SK-N-SH (cell line): ENCODE results near the gene KSR2.

ENCODE experiments used
- CTCF ChIP-seq: fragments of 200-600 bp; sonication (generic); IDR thresholded peaks from 2 replicates; pipeline ENCODE4 v1.6.1; 2017; ENCODE audit warnings: antibody characterized with exemption, mild to moderate bottlenecking, moderate library complexity
- EP300 ChIP-seq, 2 experiments: IDR thresholded peaks; 2 replicates each; pipeline versions ENCODE4 v1.4.0 to v1.6.1; 2012; ENCODE audit warnings: borderline replicate concordance in 1 of 2, low read depth in 1 of 2, low read length in 1 of 2
- FOXJ3 ChIP-seq: sonication (generic); formaldehyde crosslinking; IDR thresholded peaks from 2 replicates; pipeline ENCODE4 v1.5.1; 2020; ENCODE audit warnings: mild to moderate bottlenecking, missing genetic modification reagents
- RCOR1 ChIP-seq: fragments of 150-350 bp; IDR thresholded peaks from 2 replicates; pipeline ENCODE4 v1.6.1; 2017; ENCODE audit warnings: antibody characterized with exemption, low read length
- YY1 ChIP-seq: IDR thresholded peaks from 2 replicates; pipeline ENCODE4 v1.4.0; 2012; ENCODE audit warnings: low read depth, mild to moderate bottlenecking

GRCh38 chr12:117853600-117853999, 115.2 kb downstream of the KSR2 start:
- no peak for TF ChIP-seq FOXJ3 (CRISPR knock-in tag)
- TF ChIP-seq EP300 (IDR thresholded peaks at IDR 0.05; ENCODE audit: borderline replicate concordance in 1 of 2, low read depth in 1 of 2, low read length in 1 of 2) = no peak
- no peak for TF ChIP-seq CTCF
- TF ChIP-seq RCOR1 = no peak
- TF ChIP-seq YY1 = no peak
